Activated CD4-positive, alpha-beta T cell treated with anti-CD3 and anti-CD28 coated beads, Interleukin-2, Interleukin-6, amounts not matched to agents 100 ng/mL and 50 ng/mL, durations not matched to agents 16 hours and 8 hours (primary cell): ENCODE results near the gene JOSD1.

Experiments used
- DNase-seq: peaks from one replicate; pipeline ENCODE4 v3.0.0-alpha.2; 2020

JOSD1 gene

GRCh38 chr22:38732251-38732815, 31.6 kb upstream of the JOSD1 start:
- no peak for DNase-seq

GRCh38 chr22:38731703-38732161, 31.0 kb upstream of the JOSD1 start:
- no peak for DNase-seq

- DNase-seq: no peak
Observed at GRCh38 chr22:38730411-38730871, 29.7 kb upstream of the JOSD1 start.

- no peak for DNase-seq
Observed at GRCh38 chr22:38729946-38730345, 29.2 kb upstream of the JOSD1 start.

- DNase-seq: no peak
Observed at GRCh38 chr22:38728871-38729796, 28.4 kb upstream of the JOSD1 start.

GRCh38 chr22:38727530-38728451, 27.0 kb upstream of the JOSD1 start:
- no peak for DNase-seq

GRCh38 chr22:38727123-38727522, 26.4 kb upstream of the JOSD1 start:
- no peak for DNase-seq

- no peak for DNase-seq
Observed at GRCh38 chr22:38725900-38726655, 25.3 kb upstream of the JOSD1 start.

GRCh38 chr22:38724926-38725571, 24.3 kb upstream of the JOSD1 start:
- peak; percentile 50 for DNase-seq

- no peak for DNase-seq
Observed at GRCh38 chr22:38724176-38724575, 23.4 kb upstream of the JOSD1 start.

GRCh38 chr22:38721551-38721950, 20.8 kb upstream of the JOSD1 start:
- DNase-seq: no peak

- no peak for DNase-seq
Observed at GRCh38 chr22:38720350-38720749, 19.6 kb upstream of the JOSD1 start.

GRCh38 chr22:38719196-38719595, 18.5 kb upstream of the JOSD1 start:
- DNase-seq: no peak

- no peak for DNase-seq
Observed at GRCh38 chr22:38718414-38718813, 17.7 kb upstream of the JOSD1 start.

GRCh38 chr22:38717244-38717643, 16.5 kb upstream of the JOSD1 start:
- no peak for DNase-seq

- no peak for DNase-seq
Observed at GRCh38 chr22:38716826-38717225, 16.1 kb upstream of the JOSD1 start.

GRCh38 chr22:38716271-38716670, 15.5 kb upstream of the JOSD1 start:
- DNase-seq: no peak

- DNase-seq: no peak
Observed at GRCh38 chr22:38715852-38716251, 15.1 kb upstream of the JOSD1 start.

- no peak for DNase-seq
Observed at GRCh38 chr22:38715176-38715764, 14.5 kb upstream of the JOSD1 start.

GRCh38 chr22:38713921-38714320, 13.2 kb upstream of the JOSD1 start:
- no peak for DNase-seq

- no peak for DNase-seq
Observed at GRCh38 chr22:38712486-38713207, 11.9 kb upstream of the JOSD1 start.
